GM12875 (cell line): ENCODE data around the gene SLC35F3.

Experiments used
- H3K4me3 ChIP-seq: one replicate; pipeline ENCODE4 v1.5.1; 2011; ENCODE audit warnings: low read depth, low read length, control low read depth
- TF ChIP-seq, protein P1 (sequence below): IDR thresholded peaks from 2 replicates; pipeline ENCODE4 v1.5.1; 2011; ENCODE audit warnings: low read depth, mild to moderate bottlenecking, control low read depth, inconsistent platforms, low read length, moderate library complexity, borderline replicate concordance; ENCODE audit not compliant: insufficient read depth

The SLC35F3 gene

GRCh38 chr1:234327577-234328164 is 423.2 kb downstream of the SLC35F3 start:
- no peak overlapping the region for H3K4me3 ChIP-seq
- TF ChIP-seq, protein P1, sequence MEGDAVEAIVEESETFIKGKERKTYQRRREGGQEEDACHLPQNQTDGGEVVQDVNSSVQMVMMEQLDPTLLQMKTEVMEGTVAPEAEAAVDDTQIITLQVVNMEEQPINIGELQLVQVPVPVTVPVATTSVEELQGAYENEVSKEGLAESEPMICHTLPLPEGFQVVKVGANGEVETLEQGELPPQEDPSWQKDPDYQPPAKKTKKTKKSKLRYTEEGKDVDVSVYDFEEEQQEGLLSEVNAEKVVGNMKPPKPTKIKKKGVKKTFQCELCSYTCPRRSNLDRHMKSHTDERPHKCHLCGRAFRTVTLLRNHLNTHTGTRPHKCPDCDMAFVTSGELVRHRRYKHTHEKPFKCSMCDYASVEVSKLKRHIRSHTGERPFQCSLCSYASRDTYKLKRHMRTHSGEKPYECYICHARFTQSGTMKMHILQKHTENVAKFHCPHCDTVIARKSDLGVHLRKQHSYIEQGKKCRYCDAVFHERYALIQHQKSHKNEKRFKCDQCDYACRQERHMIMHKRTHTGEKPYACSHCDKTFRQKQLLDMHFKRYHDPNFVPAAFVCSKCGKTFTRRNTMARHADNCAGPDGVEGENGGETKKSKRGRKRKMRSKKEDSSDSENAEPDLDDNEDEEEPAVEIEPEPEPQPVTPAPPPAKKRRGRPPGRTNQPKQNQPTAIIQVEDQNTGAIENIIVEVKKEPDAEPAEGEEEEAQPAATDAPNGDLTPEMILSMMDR, result no peak

- TF ChIP-seq, protein P1, result no peak
- H3K4me3 ChIP-seq, result no peak overlapping the region
These were observed 426.4 kb downstream of the SLC35F3 start for GRCh38 chr1:234330843-234331215.

GRCh38 chr1:234331507-234331906 is 427.0 kb downstream of the SLC35F3 start:
- H3K4me3 ChIP-seq, result no peak overlapping the region
- TF ChIP-seq, protein P1, result no peak

- no peak overlapping the region for H3K4me3 ChIP-seq
- TF ChIP-seq, protein P1, result no peak
These were observed 431.9 kb downstream of the SLC35F3 start for GRCh38 chr1:234336359-234336758.

DNA sequence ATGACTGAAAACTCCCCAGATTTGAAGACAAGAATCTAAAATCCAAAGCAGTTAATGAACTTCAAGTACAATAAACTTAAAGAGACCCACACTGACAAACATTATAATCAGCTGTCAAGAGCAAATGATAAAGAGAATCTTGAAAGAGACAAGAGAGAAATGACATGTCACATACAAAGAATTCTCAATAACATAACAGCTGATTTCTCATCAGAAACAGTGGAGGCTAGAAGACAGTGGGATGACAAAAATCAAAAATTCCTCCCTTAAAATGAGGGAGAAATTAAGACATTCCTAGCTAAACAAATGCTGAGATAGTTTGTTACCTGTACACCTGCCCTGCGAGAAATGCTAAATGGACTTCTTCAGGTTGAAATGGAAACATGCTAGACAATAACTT is 432.8 kb downstream of the SLC35F3 start:
- TF ChIP-seq, protein P1, result no peak
- no peak overlapping the region for H3K4me3 ChIP-seq

DNA sequence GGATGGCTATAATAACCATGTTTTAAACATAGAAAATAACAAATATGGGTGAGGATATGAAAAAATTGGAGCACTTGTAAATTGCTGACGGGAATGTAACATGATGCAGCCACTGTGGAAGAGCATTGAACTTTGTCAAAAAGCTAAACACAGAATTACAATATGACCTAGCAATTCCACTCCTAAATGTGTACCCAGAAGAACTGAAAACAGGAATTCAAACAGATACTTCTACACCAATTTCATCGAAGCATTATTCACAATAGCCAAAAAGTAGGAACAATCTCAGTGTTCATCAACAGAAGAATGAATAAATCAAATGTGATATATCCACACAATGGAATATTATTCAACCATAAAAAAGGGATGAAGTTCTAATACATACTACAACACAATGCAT is 436.1 kb downstream of the SLC35F3 start:
- TF ChIP-seq, protein P1, result no peak

GRCh38 chr1:234342774-234343173 is 438.3 kb downstream of the SLC35F3 start:
- TF ChIP-seq, protein P1, result no peak
- no peak overlapping the region for H3K4me3 ChIP-seq

More for the DNA sequence above, 436.1 kb downstream of the SLC35F3 start:
- no peak overlapping the region for H3K4me3 ChIP-seq
